IMR-90 (cell line): ENCODE measurements around the gene CTNNAL1. TPM values are rescaled to one million over a fixed set of nuclear protein-coding genes. Genes with fewer than 3 reads are reported as not detected.

Experiments
- ATAC-seq: fragments of 200-7000 bp; cut with Tn5 transposase; 2 replicates; pipeline ENCODE4 v1.9.1; 2020; ENCODE audit warnings: low read depth, mild to moderate bottlenecking, moderate library complexity
- BruUV-seq: library from RNA; stranded (reverse); fragments of 400-500 nt; replicated peaks from 2 replicates; lab custom pipeline; 2021; lab: Mats Ljungman, UMichigan
- CTCF ChIA-PET: fragments of 300-600 bp; formaldehyde crosslinking; extraction: SDS; loops from one replicate; lab custom pipeline; 2021; ENCODE audit warnings: antibody characterized with exemption; lab: Yijun Ruan, JAX
- POLR2A ChIA-PET: fragments of 300-600 bp; sonication (Branson Sonifier 250); formaldehyde crosslinking; loops from one replicate; lab custom pipeline; 2022; ENCODE audit warnings: antibody characterized with exemption; ENCODE audit not compliant: unreplicated experiment; lab: Charles Lee
- DNase-seq: peaks from one replicate; pipeline ENCODE4 v3.0.0; 2013
- H2AFZ ChIP-seq: replicated peaks from 2 replicates; pipeline ENCODE3; 2013; ENCODE audit warnings: low read length, mild to moderate bottlenecking; ENCODE audit not compliant: poor library complexity
- H2AK5ac ChIP-seq: 2 replicates; pipeline ENCODE4 v1.6.1; 2013; ENCODE audit warnings: low read depth, low read length, inconsistent platforms
- H2AK9ac ChIP-seq: replicated peaks from 2 replicates; pipeline ENCODE3; 2013; ENCODE audit warnings: mild to moderate bottlenecking, low read depth, low read length, moderate library complexity; ENCODE audit not compliant: poor library complexity
- H2BK120ac ChIP-seq: 2 replicates; pipeline ENCODE4 v1.6.1; 2013; ENCODE audit warnings: low read depth, low read length, inconsistent platforms
- H2BK15ac ChIP-seq: 3 replicates; pipeline ENCODE4 v1.6.1; 2013; ENCODE audit warnings: low read depth, low read length, inconsistent platforms
- H2BK20ac ChIP-seq: 2 replicates; pipeline ENCODE4 v1.6.1; 2013; ENCODE audit warnings: low read depth, mild to moderate bottlenecking, inconsistent platforms, low read length, moderate library complexity
- H2BK5ac ChIP-seq: 2 replicates; pipeline ENCODE4 v1.6.1; 2013; ENCODE audit warnings: mild to moderate bottlenecking, low read depth, low read length, inconsistent platforms; ENCODE audit not compliant: poor library complexity, severe bottlenecking
- H3K14ac ChIP-seq: replicated peaks from 2 replicates; pipeline ENCODE4 v1.6.1; 2013; ENCODE audit warnings: low read depth, low read length, inconsistent platforms
- H3K18ac ChIP-seq: 2 replicates; pipeline ENCODE4 v1.6.1; 2013; ENCODE audit warnings: low read depth, low read length, control low read depth
- H3K23ac ChIP-seq: 2 replicates; pipeline ENCODE4 v1.6.1; 2013; ENCODE audit warnings: low read depth, low read length, inconsistent platforms
- H3K27ac ChIP-seq: 2 replicates; pipeline ENCODE4 v1.5.1; 2013; ENCODE audit warnings: mild to moderate bottlenecking, control low read depth, low read length; ENCODE audit not compliant: insufficient read depth
- H3K27me3 ChIP-seq: 2 replicates; pipeline ENCODE4 v1.6.1; 2013; ENCODE audit warnings: low read length; ENCODE audit not compliant: control insufficient read depth, insufficient read depth
- H3K36me3 ChIP-seq: 2 replicates; pipeline ENCODE4 v1.6.1; 2013; ENCODE audit warnings: low read length, mixed read lengths; ENCODE audit not compliant: control insufficient read depth, insufficient read depth
- H3K4ac ChIP-seq: 2 replicates; pipeline ENCODE4 v1.6.1; 2013; ENCODE audit warnings: low read depth, low read length, inconsistent platforms
- H3K4me1 ChIP-seq: 2 replicates; pipeline ENCODE4 v1.6.1; 2013; ENCODE audit warnings: low read length, mixed read lengths; ENCODE audit not compliant: control insufficient read depth, insufficient read depth
- H3K4me2 ChIP-seq: 2 replicates; pipeline ENCODE4 v1.6.1; 2013; ENCODE audit warnings: low read depth, mild to moderate bottlenecking, control low read depth, low read length, moderate library complexity
- H3K4me3 ChIP-seq: 2 replicates; pipeline ENCODE4 v1.5.1; 2013; ENCODE audit warnings: low read depth, mild to moderate bottlenecking, control low read depth, low read length, moderate library complexity; ENCODE audit not compliant: insufficient read depth
- H3K56ac ChIP-seq: 2 replicates; pipeline ENCODE4 v1.6.1; 2013; ENCODE audit warnings: low read length, inconsistent platforms; ENCODE audit not compliant: insufficient read depth; ENCODE audit errors: extremely low read depth
- H3K79me1 ChIP-seq, 2 experiments: 2 replicates each; pipeline ENCODE4 v1.6.1; 2013; ENCODE audit warnings: low read length in 2 of 2, inconsistent platforms in 1 of 2, low read depth in 1 of 2
- H3K9ac ChIP-seq: 2 replicates; pipeline ENCODE4 v1.6.1; 2013; ENCODE audit warnings: low read depth, low read length, control low read depth
- H3K9me1 ChIP-seq: 2 replicates; pipeline ENCODE4 v1.6.1; 2013; ENCODE audit warnings: low read length, inconsistent platforms; ENCODE audit not compliant: insufficient read depth
- H3K9me3 ChIP-seq: 2 replicates; pipeline ENCODE4 v1.6.1; 2013; ENCODE audit warnings: low read length; ENCODE audit not compliant: control insufficient read depth, insufficient read depth
- H4K20me1 ChIP-seq: 2 replicates; pipeline ENCODE4 v1.6.1; 2013; ENCODE audit warnings: low read length, inconsistent platforms; ENCODE audit not compliant: insufficient read depth
- H4K5ac ChIP-seq: 2 replicates; pipeline ENCODE4 v1.6.1; 2013; ENCODE audit warnings: mild to moderate bottlenecking, low read depth, low read length, control low read depth
- H4K8ac ChIP-seq, 2 experiments: 2 replicates each; pipeline ENCODE4 v1.6.1; 2013; ENCODE audit warnings: low read depth in 2 of 2, low read length in 2 of 2, control low read depth in 1 of 2, inconsistent platforms in 1 of 2
- H4K91ac ChIP-seq: 2 replicates; pipeline ENCODE4 v1.6.1; 2013; ENCODE audit warnings: low read depth, low read length, inconsistent platforms; ENCODE audit not compliant: insufficient read depth
- BHLHE40 ChIP-seq: fragments of 150-350 bp; IDR thresholded peaks from 2 replicates; pipeline ENCODE4 v1.6.1; 2016; ENCODE audit warnings: mild to moderate bottlenecking, low read depth, low read length
- CEBPB ChIP-seq: IDR thresholded peaks from 2 replicates; pipeline ENCODE4 v1.6.1; 2012; ENCODE audit warnings: low read depth, low read length, improper control_type of control experiment
- CHD1 ChIP-seq: IDR thresholded peaks from 2 replicates; pipeline ENCODE4 v1.6.1; 2012; ENCODE audit warnings: low read depth, low read length, improper control_type of control experiment
- CTCF ChIP-seq: conservative IDR thresholded peaks from 2 replicates; pipeline ENCODE4 v1.5.1; 2012; ENCODE audit warnings: mild to moderate bottlenecking, low read depth, low read length, improper control_type of control experiment
- FOS ChIP-seq: fragments of 150-350 bp; IDR thresholded peaks from 2 replicates; pipeline ENCODE4 v1.6.1; 2016; ENCODE audit warnings: low read depth, low read length
- MAFK ChIP-seq: IDR thresholded peaks from 2 replicates; pipeline ENCODE4 v1.6.1; 2012; ENCODE audit warnings: low read depth, low read length, improper control_type of control experiment
- MAZ ChIP-seq: IDR thresholded peaks from 2 replicates; pipeline ENCODE4 v1.6.1; 2012; ENCODE audit warnings: low read depth, mild to moderate bottlenecking, low read length, improper control_type of control experiment, moderate library complexity, borderline replicate concordance
- MXI1 ChIP-seq: IDR thresholded peaks from 2 replicates; pipeline ENCODE4 v1.6.1; 2012; ENCODE audit warnings: low read depth, mild to moderate bottlenecking, low read length, moderate library complexity, borderline replicate concordance
- NFE2L2 ChIP-seq: fragments of 150-350 bp; IDR thresholded peaks from 2 replicates; pipeline ENCODE4 v1.6.1; 2016; ENCODE audit warnings: low read depth, mild to moderate bottlenecking, low read length
- POLR2A ChIP-seq: IDR thresholded peaks from 2 replicates; pipeline ENCODE4 v1.6.1; 2012; ENCODE audit warnings: mild to moderate bottlenecking, low read depth, low read length
- RAD21 ChIP-seq: IDR thresholded peaks from 2 replicates; pipeline ENCODE4 v1.6.1; 2012; ENCODE audit warnings: low read length, improper control_type of control experiment
- RCOR1 ChIP-seq: IDR thresholded peaks from 2 replicates; pipeline ENCODE4 v1.6.1; 2012; ENCODE audit warnings: mild to moderate bottlenecking, low read length, improper control_type of control experiment; ENCODE audit not compliant: insufficient replicate concordance
- RFX5 ChIP-seq: IDR thresholded peaks from 2 replicates; pipeline ENCODE4 v1.8.0; 2012; ENCODE audit warnings: low read depth, mild to moderate bottlenecking, low read length, moderate library complexity
- SMC3 ChIP-seq: fragments of 150-350 bp; IDR thresholded peaks from 2 replicates; pipeline ENCODE4 v1.6.1; 2016; ENCODE audit warnings: low read depth, mild to moderate bottlenecking, antibody characterized with exemption, low read length, moderate library complexity
- WGBS, 2 experiments: methylation state at CpG; one replicate each; pipeline versions ENCODE4 v1.1.5 to v1.1.7; 2013; ENCODE audit warnings: missing lambda C conversion rate in 2 of 2; ENCODE audit not compliant: insufficient read length in 1 of 2; ENCODE audit errors: extremely low coverage in 2 of 2; 5-methylcytosine and 5-hydroxymethylcytosine counted together
- dilution Hi-C: fragments of 300-500 bp; cut with HindIII; formaldehyde crosslinking; loops from one replicate; pipeline ENCODE4 v1.14.3; 2018; ENCODE audit warnings: low sequenced_read_pairs; ENCODE audit not compliant: unreplicated experiment
- in situ Hi-C: fragments of 300-500 bp; cut with MboI; formaldehyde crosslinking; loops from 3 replicates; pipeline ENCODE4 v1.14.3; 2019; ENCODE audit warnings: low sequenced_read_pairs, inconsistent platforms, mixed read lengths
- intact Hi-C: fragments of 100-400 bp; cut with micrococcal nuclease; formaldehyde crosslinking; loops from 2 replicates; pipeline ENCODE4 v1.10.0; 2022
- polyA plus RNA-seq, 3 experiments: library from polyadenylated mRNA; depleted of rRNA; stranded (reverse); fragments of >200 nt; gene quantifications; 2 replicates each; pipeline ENCODE4 v1.2.3, GENCODE V29; 2012; ENCODE audit warnings: low replicate concordance in 1 of 3
- total RNA-seq: library from RNA; depleted of rRNA; stranded (reverse); fragments of >200 nt; gene quantifications from 2 replicates; pipeline ENCODE4 v1.2.3, GENCODE V29; 2012
- TF ChIP-seq, protein P1 (sequence below): fragments of 150-350 bp; IDR thresholded peaks from 2 replicates; pipeline ENCODE4 v1.6.1; 2017; ENCODE audit warnings: mild to moderate bottlenecking, antibody characterized with exemption, low read length, low read depth
- TF ChIP-seq, protein P2 (sequence below): fragments of 150-350 bp; IDR thresholded peaks from 2 replicates; pipeline ENCODE4 v1.6.1; 2016; ENCODE audit warnings: low read depth, mild to moderate bottlenecking, low read length, moderate library complexity, borderline replicate concordance

CTNNAL1 gene
- total and polyA plus RNA-seq, 2 of the 4 experiments (the other 2 are of a cell fraction): 72.3 to 131 TPM

DNA sequence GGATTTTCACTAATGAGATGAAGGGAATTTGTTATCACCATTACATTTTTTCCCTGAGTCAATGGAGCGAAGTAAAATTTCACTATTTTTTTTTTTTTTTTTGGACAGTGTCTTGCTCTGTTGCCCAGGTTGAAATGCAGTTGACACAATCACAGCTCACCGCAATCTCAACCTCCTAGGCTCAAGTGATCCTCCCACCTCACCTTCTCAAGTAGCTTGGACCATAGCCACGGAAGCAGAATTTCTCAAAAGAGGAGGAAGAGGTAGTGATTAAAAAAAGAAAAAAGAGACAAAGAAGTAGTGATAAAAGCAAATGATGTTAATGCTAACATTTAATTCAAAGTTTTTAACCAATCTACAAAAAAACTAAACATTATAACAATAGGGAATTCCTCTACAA is 109.1 kb downstream of the CTNNAL1 start:
- Histone ChIP-seq H3K56ac (no peak overlapping the region), H3K18ac (no peak overlapping the region), H3K36me3 (peaks cover 39% of the 10 kb centered on the region), H3K4me1 (no peaks in the 10 kb centered on the region), H2BK20ac (no peak overlapping the region), H3K4me3 (no peak overlapping the region), H2AK9ac (no peak overlapping the region), H3K4ac (no peak overlapping the region), H3K9me1 (no peaks in the 10 kb centered on the region), H3K9ac (no peak overlapping the region), H3K79me1 (no peaks in the 10 kb centered on the region), H2BK15ac (no peak overlapping the region), H4K91ac (no peak overlapping the region), H3K23ac (no peak overlapping the region), H3K27ac (no peak overlapping the region), H3K27me3 (no peaks in the 10 kb centered on the region), H3K9me3 (no peaks in the 10 kb centered on the region), H2AK5ac (no peak overlapping the region), H2AFZ (no peak overlapping the region), H4K8ac (no peak overlapping the region), H2BK5ac (no peak overlapping the region), H4K5ac (no peak overlapping the region), H2BK120ac (no peak overlapping the region), H3K14ac (no peak overlapping the region), H4K20me1 (no peaks in the 10 kb centered on the region), H3K4me2 (no peak overlapping the region)
- in situ Hi-C loops (no loop called here), dilution Hi-C loops (no loop called here), intact Hi-C loops (no loop called here)
- WGBS, 2 experiments: no CpG with 5 or more reads among the region's 3 CpGs
- no peak for TF ChIP-seq MAFK
- TF ChIP-seq POLR2A: no peak
- no peak for TF ChIP-seq BHLHE40
- TF ChIP-seq RAD21: no peak
- TF ChIP-seq, protein P1, sequence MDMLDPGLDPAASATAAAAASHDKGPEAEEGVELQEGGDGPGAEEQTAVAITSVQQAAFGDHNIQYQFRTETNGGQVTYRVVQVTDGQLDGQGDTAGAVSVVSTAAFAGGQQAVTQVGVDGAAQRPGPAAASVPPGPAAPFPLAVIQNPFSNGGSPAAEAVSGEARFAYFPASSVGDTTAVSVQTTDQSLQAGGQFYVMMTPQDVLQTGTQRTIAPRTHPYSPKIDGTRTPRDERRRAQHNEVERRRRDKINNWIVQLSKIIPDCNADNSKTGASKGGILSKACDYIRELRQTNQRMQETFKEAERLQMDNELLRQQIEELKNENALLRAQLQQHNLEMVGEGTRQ: no peak
- TF ChIP-seq RFX5: no peak
- TF ChIP-seq FOS: no peak
- no peak for TF ChIP-seq RCOR1
- TF ChIP-seq MXI1: no peak
- no peak for TF ChIP-seq MAZ
- no peak for TF ChIP-seq SMC3
- TF ChIP-seq CHD1: no peak
- TF ChIP-seq, protein P2, sequence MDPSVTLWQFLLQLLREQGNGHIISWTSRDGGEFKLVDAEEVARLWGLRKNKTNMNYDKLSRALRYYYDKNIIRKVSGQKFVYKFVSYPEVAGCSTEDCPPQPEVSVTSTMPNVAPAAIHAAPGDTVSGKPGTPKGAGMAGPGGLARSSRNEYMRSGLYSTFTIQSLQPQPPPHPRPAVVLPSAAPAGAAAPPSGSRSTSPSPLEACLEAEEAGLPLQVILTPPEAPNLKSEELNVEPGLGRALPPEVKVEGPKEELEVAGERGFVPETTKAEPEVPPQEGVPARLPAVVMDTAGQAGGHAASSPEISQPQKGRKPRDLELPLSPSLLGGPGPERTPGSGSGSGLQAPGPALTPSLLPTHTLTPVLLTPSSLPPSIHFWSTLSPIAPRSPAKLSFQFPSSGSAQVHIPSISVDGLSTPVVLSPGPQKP: no peak
- TF ChIP-seq NFE2L2: no peak
- no peak for TF ChIP-seq CEBPB
- no peak for TF ChIP-seq CTCF
- DNase-seq: no peak
- no TSS peak for BruUV-seq
- ChIA-PET CTCF (no interaction called here), POLR2A (no interaction called here)
- ATAC-seq: no peak
